Cardiac septum (tissue), 1 donor: ENCODE measurements around the gene CLCN2. TPM values are rescaled to one million over a fixed set of nuclear protein-coding genes. Genes with fewer than 3 reads are reported as not detected.
"Not testable (repeated sequence)": the region's sequence is repeated elsewhere in the genome, so short reads cannot be mapped to it uniquely, and the experiment has no call there.

Experiments
- DNase-seq: peaks from one replicate; pipeline ENCODE4 v3.0.0-alpha.2; 2020; ENCODE audit warnings: low spot score
- intact Hi-C: fragments of 100-400 bp; cut with DNase I; formaldehyde crosslinking; loops from one replicate; pipeline ENCODE4 v1.14.0; 2022
- total RNA-seq: library from RNA; stranded (reverse); fragmentation: NEBNext Ultra II Directional; extraction: Animal tissue kit (Norgen Biotek cat#: 25700); gene quantifications from one replicate; pipeline ENCODE4 v1.2.1, GENCODE V29; 2021
- donor health status: DM: no; HTN: no; CAD: no.

Gene CLCN2
- total RNA-seq, 1 donor from 2014 or later = 3.1 TPM

DNA sequence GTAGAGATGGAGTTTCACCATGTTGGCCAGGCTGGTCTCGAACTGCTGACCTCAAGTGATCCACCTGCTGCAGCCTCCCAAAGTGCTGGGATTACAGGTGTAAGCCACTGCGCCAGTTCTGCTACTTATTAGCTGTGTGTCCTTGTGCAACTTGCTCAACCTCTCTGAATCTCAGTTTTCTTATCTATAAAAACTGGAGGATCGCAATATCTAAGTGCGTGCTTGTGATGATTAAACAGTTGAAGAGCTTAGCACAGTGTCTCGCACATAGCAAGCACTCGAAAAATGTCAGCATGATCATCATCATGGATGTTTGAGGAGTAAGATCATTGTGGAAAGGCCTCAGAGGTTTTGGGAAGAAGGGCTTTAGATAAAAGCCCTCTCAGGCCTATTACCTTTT, 10.8 kb downstream of the CLCN2 start:
- intact Hi-C loops = no loop called here
- DNase-seq = no peak

GRCh38 chr3:184349563-184350470, 11.6 kb downstream of the CLCN2 start:
- DNase-seq = no peak
- intact Hi-C loops = no loop called here

GRCh38 chr3:184348057-184348382, 13.4 kb downstream of the CLCN2 start:
- intact Hi-C loops = no loop called here

DNA sequence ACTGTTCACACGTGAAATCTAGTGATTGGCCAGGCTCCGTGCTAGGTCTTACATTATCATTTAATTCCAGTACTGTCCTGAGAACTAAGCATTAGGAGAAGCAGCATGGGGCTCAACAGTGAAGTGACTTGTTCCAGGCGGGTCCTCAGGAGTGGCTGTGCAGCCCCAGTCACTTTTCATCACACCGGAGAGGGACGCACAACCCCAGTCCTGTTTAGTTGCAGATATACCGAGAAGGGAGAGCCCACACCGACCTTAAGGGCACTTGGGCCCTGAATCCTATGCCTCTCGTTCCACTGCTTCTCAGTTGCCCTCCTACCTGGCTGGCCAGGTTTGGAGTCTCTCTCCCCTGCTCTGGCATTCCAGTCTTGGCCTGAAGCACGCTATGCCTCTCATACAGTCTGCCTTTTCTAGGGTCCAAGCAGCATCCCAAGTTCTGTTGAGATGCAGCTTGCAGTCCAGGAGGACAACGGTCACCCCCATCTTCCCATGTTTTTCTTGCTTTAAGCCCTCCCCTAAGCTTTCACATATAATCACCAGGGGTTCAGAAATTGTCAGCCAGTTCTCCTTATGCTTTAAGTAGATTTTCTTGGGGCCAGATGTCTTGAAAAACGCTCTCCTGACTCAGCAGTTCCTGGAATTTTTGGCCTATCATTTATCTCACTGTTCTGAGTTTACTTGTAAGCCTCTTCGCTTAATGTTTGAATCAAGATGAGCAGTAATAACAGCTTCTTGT, 13.9 kb downstream of the CLCN2 start:
- intact Hi-C loops = no loop called here
- DNase-seq = no peak

More at GRCh38 chr3:184348057-184348382, 13.4 kb downstream of the CLCN2 start:
- no peak for DNase-seq

DNA sequence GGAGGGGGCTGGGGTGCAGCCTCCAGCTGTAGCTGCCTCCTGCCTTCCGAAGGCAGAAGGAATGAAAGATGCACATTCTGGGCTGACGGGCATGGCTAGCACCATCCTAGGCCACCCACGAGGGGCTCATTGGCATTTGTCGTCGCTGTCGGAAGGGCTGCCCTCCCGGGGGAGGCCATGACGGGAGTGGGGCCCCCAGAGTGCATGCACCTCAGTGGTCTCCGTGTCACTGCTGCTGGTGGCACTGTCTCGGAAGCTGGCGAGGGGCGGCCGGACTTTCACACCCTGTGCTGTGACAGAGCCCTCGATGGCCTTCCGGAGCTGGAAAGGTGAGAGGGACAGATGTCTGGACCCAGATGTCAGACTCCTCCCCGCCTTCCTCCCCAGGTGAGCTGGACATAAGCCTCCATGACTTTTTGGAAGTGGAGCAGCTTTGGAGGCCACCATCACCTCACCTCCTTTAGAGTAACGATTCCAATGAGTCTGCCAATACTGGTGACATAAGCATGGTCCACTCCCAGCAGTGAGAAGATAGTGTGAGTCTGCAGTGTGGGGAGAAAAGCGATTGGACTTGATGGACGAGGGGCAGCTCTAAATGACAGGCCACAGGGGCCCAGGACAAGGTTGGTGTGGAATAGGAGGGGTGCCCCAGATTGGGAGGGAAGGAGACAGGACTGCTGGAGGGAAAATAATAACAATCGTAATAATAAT, 14.8 kb downstream of the CLCN2 start:
- intact Hi-C loops = no loop called here
- no peak for DNase-seq

DNA sequence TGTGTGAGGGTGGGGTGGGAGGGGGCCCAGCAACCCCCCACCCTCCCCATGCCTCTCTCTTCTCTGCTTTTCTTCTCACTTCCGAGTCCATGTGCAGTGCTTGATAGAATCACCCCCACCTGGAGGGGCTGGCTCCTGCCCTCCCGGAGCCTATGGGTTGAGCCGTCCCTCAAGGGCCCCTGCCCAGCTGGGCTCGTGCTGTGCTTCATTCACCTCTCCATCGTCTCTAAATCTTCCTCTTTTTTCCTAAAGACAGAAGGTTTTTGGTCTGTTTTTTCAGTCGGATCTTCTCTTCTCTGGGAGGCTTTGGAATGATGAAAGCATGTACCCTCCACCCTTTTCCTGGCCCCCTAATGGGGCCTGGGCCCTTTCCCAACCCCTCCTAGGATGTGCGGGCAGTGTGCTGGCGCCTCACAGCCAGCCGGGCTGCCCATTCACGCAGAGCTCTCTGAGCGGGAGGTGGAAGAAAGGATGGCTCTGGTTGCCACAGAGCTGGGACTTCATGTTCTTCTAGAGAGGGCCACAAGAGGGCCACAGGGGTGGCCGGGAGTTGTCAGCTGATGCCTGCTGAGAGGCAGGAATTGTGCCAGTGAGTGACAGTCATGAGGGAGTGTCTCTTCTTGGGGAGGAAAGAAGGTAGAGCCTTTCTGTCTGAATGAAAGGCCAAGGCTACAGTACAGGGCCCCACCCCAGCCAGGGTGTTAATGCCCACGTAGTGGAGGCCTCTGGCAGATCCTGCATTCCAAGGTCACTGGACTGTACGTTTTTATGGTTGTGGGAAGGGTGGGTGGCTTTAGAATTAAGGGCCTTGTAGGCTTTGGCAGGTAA, 15.9 kb downstream of the CLCN2 start:
- intact Hi-C loops = no loop called here
- DNase-seq = no peak

GRCh38 chr3:184344579-184345316, 16.7 kb downstream of the CLCN2 start:
- DNase-seq = no peak
- intact Hi-C loops = no loop called here

GRCh38 chr3:184343200-184343876, 18.1 kb downstream of the CLCN2 start:
- intact Hi-C loops = no loop called here

GRCh38 chr3:184341925-184342324, 19.5 kb downstream of the CLCN2 start:
- no peak for DNase-seq
- intact Hi-C loops = no loop called here

More at GRCh38 chr3:184343200-184343876, 18.1 kb downstream of the CLCN2 start:
- no peak for DNase-seq

DNA sequence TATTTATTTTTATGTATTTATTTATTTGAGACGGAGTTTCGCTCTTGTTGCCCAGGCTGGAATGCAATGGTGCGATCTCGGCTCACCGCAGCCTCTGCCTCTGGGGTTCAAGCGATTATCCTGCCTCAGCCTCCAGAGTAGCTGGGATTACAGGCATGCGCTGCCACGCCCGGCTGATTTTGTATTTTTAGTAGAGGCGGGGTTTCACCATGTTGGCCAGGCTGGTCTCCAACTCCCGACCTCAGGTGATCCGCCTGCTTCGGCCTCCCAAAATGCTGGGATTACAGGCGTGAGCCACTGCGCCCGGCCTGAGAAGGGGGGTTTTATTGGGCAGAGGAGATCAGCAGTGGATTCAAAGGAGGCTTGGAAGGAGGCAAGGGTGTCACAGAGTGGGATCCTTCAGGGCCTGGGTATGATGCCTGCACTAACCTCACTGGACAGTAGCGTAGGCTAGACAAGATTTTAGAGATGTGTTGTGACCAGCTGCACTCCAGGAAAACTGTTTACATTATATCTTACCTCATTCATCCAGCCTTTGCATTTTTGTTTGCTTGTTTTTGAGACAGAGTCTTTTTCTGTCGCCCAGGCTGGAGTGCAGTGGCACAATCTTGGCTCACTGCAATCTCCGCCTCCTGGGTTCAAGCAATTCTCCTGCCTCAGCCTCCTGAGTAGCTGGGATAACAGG, 21.8 kb downstream of the CLCN2 start:
- DNase-seq, intact Hi-C loops: not testable (repeated sequence)

DNA sequence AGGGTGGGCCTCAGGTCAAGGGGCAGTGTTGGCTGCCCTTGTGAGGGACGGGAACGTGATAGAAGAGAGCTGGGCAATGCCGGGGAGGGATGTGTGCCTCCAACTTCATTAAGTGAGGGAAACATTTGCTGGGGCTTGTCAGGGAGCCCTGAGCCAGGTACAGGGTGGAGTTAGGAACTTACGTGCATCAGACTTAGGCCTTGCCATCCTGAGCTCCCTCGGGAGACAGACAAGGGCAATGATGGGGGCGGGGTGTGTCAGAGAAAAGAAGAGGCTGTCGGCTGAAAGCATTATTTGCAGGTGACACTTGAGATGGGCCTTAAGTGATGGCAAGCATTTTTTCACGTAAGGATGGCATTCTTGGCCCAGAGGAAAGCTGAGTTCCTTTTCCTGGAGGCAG, 22.4 kb downstream of the CLCN2 start:
- intact Hi-C loops = no loop called here
- DNase-seq = no peak

- DNase-seq = peak; percentile 88
- intact Hi-C loops = loop anchor here (1.0 kb wide), 1 partner anchor 40 kb away; no protein-coding TSS in a partner anchor
These were observed 22.9 kb downstream of the CLCN2 start for GRCh38 chr3:184338511-184338945.

DNA sequence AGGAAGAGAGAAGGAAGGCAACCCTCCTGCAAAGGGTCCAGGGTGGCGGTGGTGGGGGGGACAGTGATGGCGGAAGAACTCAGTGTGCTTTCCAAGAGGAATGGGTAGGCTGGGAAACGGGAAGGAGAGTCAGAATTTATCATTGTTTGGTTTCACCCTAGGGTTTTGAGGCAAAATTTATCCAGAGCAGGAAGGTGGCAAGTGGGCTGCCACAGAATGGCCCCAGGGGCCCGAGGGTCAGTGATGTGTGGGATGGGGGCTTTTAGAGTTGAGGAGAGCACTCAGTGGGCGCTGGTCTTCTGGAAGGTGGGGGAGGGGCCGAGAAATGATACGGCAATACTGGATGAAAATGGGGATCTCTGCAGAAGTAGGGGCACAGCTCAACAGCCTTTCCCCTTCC, 23.4 kb downstream of the CLCN2 start:
- intact Hi-C loops = loop anchor here (1.0 to 2.0 kb wide), 3 partner anchors 23 to 40 kb away; partner anchors contain the start of gene EIF4G1
- no peak for DNase-seq

GRCh38 chr3:184337399-184337714, 24.0 kb downstream of the CLCN2 start, which contains the start of gene FAM131A:
FAM131A (plus strand) TSS chr3:184337600; CDS start chr3:184337631, 31 bp downstream.
- intact Hi-C loops = loop anchor here (2.0 kb wide), 2 partner anchors 23 to 25 kb away; partner anchors contain the start of gene EIF4G1
- peak; percentile 82 for DNase-seq

DNA sequence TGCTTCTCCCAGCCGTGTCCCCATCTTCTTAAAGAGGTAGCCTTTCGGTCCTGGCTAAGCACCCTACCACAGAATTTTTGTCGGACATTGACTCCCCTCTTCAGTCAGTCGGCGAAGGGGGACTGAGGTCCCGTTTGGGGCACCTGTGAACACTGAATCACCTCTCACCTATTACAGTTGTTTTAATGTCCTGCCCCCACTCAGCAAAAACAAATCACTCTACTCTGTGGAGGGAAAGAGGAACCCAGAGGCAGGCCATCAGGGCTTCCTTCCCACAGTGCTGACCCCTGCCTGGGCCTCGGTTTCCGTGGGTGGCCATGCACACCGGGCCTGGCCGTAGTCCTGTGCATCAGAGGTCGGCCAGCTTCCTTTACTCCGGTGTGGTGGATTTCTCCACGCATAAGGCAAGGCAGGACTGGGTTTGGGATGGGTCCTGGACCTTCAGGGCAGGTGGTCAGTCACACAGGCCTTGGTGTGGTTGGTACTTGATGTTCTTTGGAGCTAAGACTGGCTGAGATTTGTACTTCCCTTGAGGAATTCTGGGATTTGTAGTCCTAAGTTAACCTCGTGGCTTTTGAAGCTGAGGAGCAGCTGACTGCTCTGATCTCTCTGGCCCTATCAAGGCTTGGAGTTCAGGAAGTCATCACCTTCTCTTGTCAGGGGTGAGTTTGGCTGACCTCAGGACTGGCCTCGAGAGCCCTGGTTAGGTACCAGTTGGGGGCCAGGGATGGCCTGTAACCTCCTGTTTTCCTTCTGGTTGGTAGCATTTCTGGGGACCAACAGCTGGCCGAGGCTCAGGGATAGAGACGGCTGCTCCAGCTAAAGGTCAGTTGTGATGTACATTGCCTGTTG, 24.6 kb downstream of the CLCN2 start:
- no peak for DNase-seq
- intact Hi-C loops = loop anchor here (2.0 kb wide), 2 partner anchors 22 to 26 kb away; partner anchors contain the start of gene EIF4G1
